HCT116 (cell line): ENCODE data around the gene IFITM5. TPM values are rescaled to one million over a fixed set of nuclear protein-coding genes. Genes with fewer than 3 reads are reported as not detected.

Experiments
- ATAC-seq: fragments of 200-7000 bp; cut with Tn5 transposase; 2 replicates; pipeline ENCODE4 v1.9.1; 2020; ENCODE audit warnings: mild to moderate bottlenecking, moderate library complexity
- BruUV-seq: library from RNA; stranded (reverse); fragments of 400-500 nt; replicated peaks from 2 replicates; lab custom pipeline; 2021; lab: Mats Ljungman, UMichigan
- CTCF ChIA-PET: fragments of 300-600 bp; sonication (Branson Sonifier 250); formaldehyde crosslinking; loops from one replicate; lab custom pipeline; 2021; ENCODE audit warnings: antibody characterized with exemption; lab: Charles Lee
- POLR2A ChIA-PET: fragments of 300-600, 350-600 bp; sonication (Branson Sonifier 250); formaldehyde crosslinking; loops from one replicate; lab custom pipeline; 2021; ENCODE audit warnings: antibody characterized with exemption; lab: Charles Lee
- RAD21 ChIA-PET, 2 experiments: fragments of 300-600 bp; sonication (Branson Sonifier 250); formaldehyde crosslinking; loops; one replicate each; lab custom pipeline; 2023; ENCODE audit warnings: low total read pairs in 2 of 2; ENCODE audit not compliant: uncharacterized antibody in 2 of 2, unreplicated experiment in 2 of 2, low non-redundant PET in 1 of 2; lab: Charles Lee
- DNase-seq: peaks from one replicate; pipeline ENCODE4 v3.0.0-alpha.2; 2010; ENCODE audit warnings: low read depth, low spot score
- H2AFZ ChIP-seq: fragments of 200-600 bp; shearing (Covaris generic), sonication (generic); 2 replicates; pipeline ENCODE4 v1.6.1; 2017; ENCODE audit warnings: low read depth, mixed run types, mixed read lengths, antibody characterized with exemption, low read length; ENCODE audit not compliant: poor library complexity, severe bottlenecking
- H3K27ac ChIP-seq: 2 replicates; pipeline ENCODE4 v1.5.1; 2012; ENCODE audit warnings: low read depth, low read length
- H3K27me3 ChIP-seq: fragments of 200-600 bp; sonication (generic); 2 replicates; pipeline ENCODE4 v1.6.1; 2016; ENCODE audit warnings: mixed run types, low read length, mixed read lengths; ENCODE audit not compliant: insufficient read depth
- H3K36me3 ChIP-seq, 2 experiments: fragments of 200-500 bp in 1 of 2; fragments of 200-600 bp in 1 of 2; sonication (Bioruptor generic) in 1 of 2; sonication (generic) in 1 of 2; 2 replicates each; pipeline versions ENCODE4 v1.5.1 to v1.6.1; 2014 to 2016; ENCODE audit warnings: low read length in 2 of 2, inconsistent platforms in 1 of 2, mixed read lengths in 1 of 2, mixed run types in 1 of 2; ENCODE audit not compliant: insufficient read depth in 2 of 2, control insufficient read depth in 1 of 2
- H3K4me1 ChIP-seq, 2 experiments: fragments of 200-600 bp in 1 of 2; sonication (generic) in 1 of 2; 2 replicates each; pipeline versions ENCODE4 v1.5.1 to v1.6.1; 2012 to 2017; ENCODE audit warnings: low read length in 2 of 2, inconsistent platforms in 1 of 2, mild to moderate bottlenecking in 1 of 2, mixed read lengths in 1 of 2, mixed run types in 1 of 2, moderate library complexity in 1 of 2; ENCODE audit not compliant: insufficient read depth in 2 of 2, control insufficient read depth in 1 of 2
- H3K4me2 ChIP-seq: fragments of 200-600 bp; sonication (generic); 2 replicates; pipeline ENCODE4 v1.6.1; 2017; ENCODE audit warnings: mixed run types, low read length, mixed read lengths
- H3K4me3 ChIP-seq, 2 experiments: fragments of 200-600 bp in 1 of 2; sonication (generic) in 1 of 2; replicated peaks in 1 of 2; 2 replicates each; pipeline ENCODE4 v1.5.1; 2011 to 2016; ENCODE audit warnings: low read length in 2 of 2, control low read depth in 1 of 2, low read depth in 1 of 2, mild to moderate bottlenecking in 1 of 2, mixed read lengths in 1 of 2, mixed run types in 1 of 2
- H3K79me2 ChIP-seq: fragments of 200-600 bp; sonication (generic); 2 replicates; pipeline ENCODE4 v1.6.1; 2017; ENCODE audit warnings: mild to moderate bottlenecking, mixed run types, low read length, moderate library complexity, mixed read lengths; ENCODE audit not compliant: insufficient read depth
- H3K9ac ChIP-seq: fragments of 200-600 bp; sonication (generic); 2 replicates; pipeline ENCODE4 v1.6.1; 2016; ENCODE audit warnings: low read length, mixed read lengths
- H3K9me2 ChIP-seq: fragments of 200-600 bp; sonication (generic), shearing (Covaris generic); 2 replicates; pipeline ENCODE4 v1.6.1; 2017; ENCODE audit warnings: mixed run types, mild to moderate bottlenecking, moderate library complexity; ENCODE audit not compliant: insufficient read depth
- H3K9me3 ChIP-seq, 2 experiments: fragments of 200-500 bp in 1 of 2; fragments of 200-600 bp in 1 of 2; sonication (Bioruptor generic) in 1 of 2; sonication (generic) in 1 of 2; 2 replicates each; pipeline ENCODE4 v1.6.1; 2014 to 2017; ENCODE audit warnings: low read length in 2 of 2, mixed read lengths in 2 of 2, inconsistent platforms in 1 of 2, low read depth in 1 of 2, mild to moderate bottlenecking in 1 of 2, mixed run types in 1 of 2, moderate library complexity in 1 of 2; ENCODE audit not compliant: control insufficient read depth in 1 of 2, insufficient read depth in 1 of 2
- H4K20me1 ChIP-seq: fragments of 200-600 bp; sonication (generic), shearing (Covaris generic); 2 replicates; pipeline ENCODE4 v1.6.1; 2017; ENCODE audit warnings: mixed run types, mild to moderate bottlenecking, moderate library complexity; ENCODE audit not compliant: insufficient read depth
- CEBPB ChIP-seq: IDR thresholded peaks from 2 replicates; pipeline ENCODE4 v1.6.1; 2012; ENCODE audit warnings: low read depth
- CTCF ChIP-seq, 3 experiments: fragments of 200-600 bp in 1 of 3; sonication (generic) in 1 of 3; IDR thresholded peaks in 2 of 3; conservative IDR thresholded peaks in 1 of 3; 2 replicates each; pipeline ENCODE4 v1.5.1; 2012 to 2017; ENCODE audit warnings: low read depth in 2 of 3, low read length in 2 of 3, antibody characterized with exemption in 1 of 3, borderline replicate concordance in 1 of 3, control low read depth in 1 of 3, mild to moderate bottlenecking in 1 of 3, mixed read lengths in 1 of 3, mixed run types in 1 of 3, moderate library complexity in 1 of 3; ENCODE audit not compliant: insufficient read depth in 1 of 3
- EGR1 ChIP-seq: IDR thresholded peaks from 2 replicates; pipeline ENCODE4 v1.6.1; 2012; ENCODE audit warnings: low read depth
- EZH2 ChIP-seq: fragments of 200-600 bp; sonication (generic); IDR thresholded peaks from 2 replicates; pipeline ENCODE4 v1.6.1; 2017; ENCODE audit warnings: antibody characterized with exemption, mixed run types
- EZH2phosphoT487 ChIP-seq: fragments of 200-600 bp; IDR thresholded peaks from 2 replicates; pipeline ENCODE4 v1.6.1; 2018; ENCODE audit warnings: antibody characterized with exemption, borderline replicate concordance
- FOSL1 ChIP-seq: IDR thresholded peaks from 2 replicates; pipeline ENCODE4 v1.6.1; 2012; ENCODE audit warnings: low read depth
- JUND ChIP-seq: IDR thresholded peaks from 2 replicates; pipeline ENCODE4 v1.6.1; 2012
- POLR2AphosphoS5 ChIP-seq: IDR thresholded peaks from 2 replicates; pipeline ENCODE4 v1.6.1; 2011; ENCODE audit warnings: mild to moderate bottlenecking, low read depth, low read length, moderate library complexity
- RAD21 ChIP-seq: IDR thresholded peaks from 2 replicates; pipeline ENCODE4 v1.6.1; 2012; ENCODE audit warnings: low read depth, mild to moderate bottlenecking
- SRF ChIP-seq: IDR thresholded peaks from 2 replicates; pipeline ENCODE4 v1.6.1; 2012; ENCODE audit warnings: low read depth
- TCF7L2 ChIP-seq: IDR thresholded peaks from 2 replicates; pipeline ENCODE4 v1.7.0; 2011; ENCODE audit warnings: borderline replicate concordance, inconsistent platforms; ENCODE audit not compliant: insufficient read depth, insufficient read length; ENCODE audit errors: extremely low read depth
- ZFX ChIP-seq: fragments of 450-650 bp; IDR thresholded peaks from 2 replicates; pipeline ENCODE4 v1.6.1; 2017
- intact Hi-C: fragments of 100-400 bp; cut with micrococcal nuclease; formaldehyde crosslinking; loops from 2 replicates; pipeline ENCODE4 v1.10.0; 2022
- total RNA-seq: library from RNA; stranded (reverse); gene quantifications from one replicate; pipeline ENCODE4 v1.2.1, GENCODE V29; 2021; ENCODE audit not compliant: unreplicated experiment

IFITM5 gene
- total RNA-seq, 1 experiment from 2014 or later: not detected

- no peak for DNase-seq
- Histone ChIP-seq H3K27ac (no peak overlapping the region; the same call in 1 of the 2 replicates), H3K9me3 (no peaks in the 10 kb centered on the region), H3K9ac (no peak overlapping the region), H3K79me2 (no peaks in the 10 kb centered on the region), H3K4me2 (no peak overlapping the region), H3K4me1 (peaks cover 0 to 3% of the 10 kb centered on the region in 2 experiments; a peak in 1 of 4 replicates), H3K4me3 (no peak overlapping the region), H4K20me1 (no peaks in the 10 kb centered on the region), H2AFZ (no peak overlapping the region), H3K27me3 (no peaks in the 10 kb centered on the region), H3K9me2 (no peaks in the 10 kb centered on the region), H3K36me3 (peaks cover 0 to 5% of the 10 kb centered on the region in 2 experiments; a peak in 2 of 4 replicates)
- RAD21 ChIA-PET: no interaction called here
- POLR2A ChIA-PET: interaction anchor here (1.3 kb wide), 1 partner anchor 10 kb away, joined by 3 read pairs; the partner anchor contains the start of gene IFITM2
- BruUV-seq: no TSS peak
- TF ChIP-seq POLR2AphosphoS5 (no peak), CEBPB (no peak), EZH2phosphoT487 (no peak), SRF (no peak), ZFX (no peak), RAD21 (no peak), EGR1 (no peak), JUND (no peak), EZH2 (no peak), CTCF (IDR thresholded peaks at IDR 0.05 in 2 of 3, conservative IDR thresholded peaks at IDR 0.05 in 1 of 3; ENCODE audit: borderline replicate concordance in 1 of 3, insufficient read depth in 1 of 3, low read depth in 2 of 3, low read length in 2 of 3) (no peak), TCF7L2 (no peak), FOSL1 (no peak)
- CTCF ChIA-PET: no interaction called here
- ATAC-seq: peak; percentile 10; the same call in 1 of the 2 replicates
- intact Hi-C loops: no loop called here
Observed at GRCh38 chr11:297586-298405, 1.5 kb downstream of the IFITM5 start.
